Heart left ventricle (tissue), 16 donors: ENCODE results near the gene CEP290. TPM values are rescaled to one million over a fixed set of nuclear protein-coding genes. Genes with fewer than 3 reads are reported as not detected.

ENCODE experiments used
- ATAC-seq, 4 donors: fragments of 200-7000 bp; cut with Tn5 transposase; one replicate each; pipeline ENCODE4 v1.9.1; 2020 to 2022; ENCODE audit warnings: moderate library complexity in 4 of 4, mild to moderate bottlenecking in 3 of 4, moderate number of reproducible peaks in 1 of 4
- DNase-seq, 5 donors: peaks; one replicate each; pipeline ENCODE4 v3.0.0-alpha.2; 2020
- H3K27ac ChIP-seq, 12 donors: fragments of 200-600 bp; sonication (generic) in 4 of 12; one replicate each; pipeline versions ENCODE4 v1.5.0 to v1.8.0; 2016 to 2022; ENCODE audit warnings: mild to moderate bottlenecking in 2 of 12
- H3K27me3 ChIP-seq, 9 donors: fragments of 200-600 bp; sonication (generic) in 2 of 9; one replicate each; pipeline versions ENCODE4 v1.5.1 to v1.8.0; 2016 to 2022; ENCODE audit warnings: mild to moderate bottlenecking in 3 of 9
- H3K36me3 ChIP-seq, 9 donors: fragments of 200-600 bp; sonication (generic) in 2 of 9; one replicate each; pipeline versions ENCODE4 v1.5.0 to v1.8.0; 2018 to 2022; ENCODE audit warnings: mild to moderate bottlenecking in 2 of 9
- H3K4me1 ChIP-seq, 12 donors: fragments of 200-600 bp; sonication (generic) in 4 of 12; one replicate each; pipeline versions ENCODE4 v1.5.0 to v1.8.0; 2016 to 2022; ENCODE audit warnings: mild to moderate bottlenecking in 3 of 12
- H3K4me3 ChIP-seq, 12 donors: fragments of 200-600 bp; sonication (generic) in 4 of 12; one replicate each; pipeline versions ENCODE4 v1.5.0 to v1.8.0; 2017 to 2022; ENCODE audit warnings: mild to moderate bottlenecking in 9 of 12, moderate library complexity in 4 of 12
- H3K9me3 ChIP-seq, 12 donors: fragments of 200-600 bp; sonication (generic) in 4 of 12; one replicate each; pipeline versions ENCODE4 v1.5.0 to v1.8.0; 2016 to 2022; ENCODE audit warnings: mild to moderate bottlenecking in 1 of 12
- CTCF ChIP-seq, 12 donors: fragments of 200-600 bp; sonication (generic) in 4 of 12; IDR thresholded peaks; one replicate each; pipeline versions ENCODE4 v1.5.0 to v1.8.0; 2018 to 2022; ENCODE audit warnings: antibody characterized with exemption in 12 of 12, mild to moderate bottlenecking in 5 of 12
- POLR2A ChIP-seq, 2 donors: fragments of 450-650 bp; IDR thresholded peaks; one replicate each; pipeline ENCODE4 v1.6.1; 2017; ENCODE audit warnings: antibody characterized with exemption in 2 of 2, mild to moderate bottlenecking in 2 of 2, moderate library complexity in 2 of 2
- WGBS, 4 donors: extraction: QIAGEN DNeasy Blood & Tissue Kit in 2 of 4; methylation state at CpG; one replicate each; pipeline versions ENCODE4 v1.1.5 to v1.1.7; 2013 to 2018; 5-methylcytosine and 5-hydroxymethylcytosine counted together
- intact Hi-C, 10 donors: fragments of 100-400 bp; cut with DNase I; formaldehyde crosslinking; loops; one replicate each; pipeline versions ENCODE4 v1.11.1 to v1.14.2; 2022
- polyA plus RNA-seq, 2 donors: library from polyadenylated mRNA; stranded (reverse); fragments of 200-250 nt; gene quantifications; one replicate each; pipeline ENCODE4 v1.2.3, GENCODE V29; 2013
- total RNA-seq, 9 donors: library from RNA; depleted of rRNA in 2 of 9; stranded (reverse); fragments of >200 nt in 2 of 9; fragmentation: NEBNext Ultra II Directional in 3 of 9; extraction: Animal tissue kit (Norgen Biotek cat#: 25700) in 3 of 9; gene quantifications; one replicate each; pipeline versions ENCODE4 v1.1.0 to v1.2.4, GENCODE V29; 2016 to 2023
- donor health status: ischemic (EF 13 %, LVEDD 7.1; RV severe dilation, severe dysfunction).
- donor health status: healthy with polysubstance abuse.
- donor health status: DM: no; HTN: yes; CAD: no.
- donor health status: DM: no; HTN: no; CAD: no.
- donor health status: ischemic (EF 25% LVEDD 6.9; RV normal size, moderate dysfunction).
- donor health status: ischemic (EF 25% LVEDD 5.7; RV mildly dilated, moderate dysfunction).
- donor health status: healthy.
- donor health status: DM: yes; HTN: yes; CAD: no.
- donor health status: ischemic (EF 35%, LVEDD 5.7; RV mildly dilated, moderate dysfunction).
- donor health status: nonischemic (EF 11% LVEDD 7.7; RV severe dilation, severe dysfunction).
- donor health status: DM: yes; HTN: yes; CAD: no.
- donor health status: PGD.
- donor health status: ischemic (EF 29% LVEDD 5.4; RV normal size, mild dysfunction).
- donor health status: nonischemic (EF 23%, LVEDD 6.1; RV moderate dilation, normal function).

The CEP290 gene
- total and polyA plus RNA-seq, 11 donors = 3.0 to 11.1 (median 7.4) TPM

- intact Hi-C loops = no loop called here
- ATAC-seq (no peak), DNase-seq (no peak)
- H3K4me1 ChIP-seq = no peaks in the 10 kb centered on the region
- peaks cover 0 to 46% (median 23%) of the 10 kb centered on the region in 9 donors for H3K36me3 ChIP-seq
- TF ChIP-seq POLR2A (IDR thresholded peaks at IDR 0.05) (no peak), CTCF (IDR thresholded peaks at IDR 0.05) (no peak)
- no peak overlapping the region for H3K27ac ChIP-seq
- H3K9me3 ChIP-seq = peaks cover 0 to 12% (median 0%) of the 10 kb centered on the region in 12 donors
- H3K4me3 ChIP-seq = no peak overlapping the region
- H3K27me3 ChIP-seq = no peaks in the 10 kb centered on the region
Observed at GRCh38 chr12:88185988-88186387, 44.1 kb upstream of the CEP290 start.

- Histone ChIP-seq H3K27me3 (no peaks in the 10 kb centered on the region), H3K9me3 (peaks cover 0 to 12% (median 0%) of the 10 kb centered on the region in 12 donors), H3K4me3 (no peak overlapping the region), H3K36me3 (peaks cover 0 to 46% (median 27%) of the 10 kb centered on the region in 9 donors), H3K4me1 (no peaks in the 10 kb centered on the region), H3K27ac (no peak overlapping the region)
- no peak for ATAC-seq
- WGBS, 4 donors = 97 to 99% (median 99%) methylated on average over 2 of the region's 2 CpGs
- intact Hi-C loops = no loop called here
- no peak for TF ChIP-seq POLR2A (IDR thresholded peaks at IDR 0.05)
- TF ChIP-seq CTCF (IDR thresholded peaks at IDR 0.05) = no peak
- DNase-seq = no peak
Observed at GRCh38 chr12:88185279-88185678, 43.4 kb upstream of the CEP290 start.

- WGBS, 4 donors = 79 to 95% (median 91%) methylated on average over 3 of the region's 3 CpGs
- Histone ChIP-seq H3K27ac (no peak overlapping the region), H3K4me1 (no peaks in the 10 kb centered on the region), H3K9me3 (peaks cover 0 to 12% (median 0%) of the 10 kb centered on the region in 12 donors), H3K27me3 (no peaks in the 10 kb centered on the region), H3K36me3 (peaks cover 0 to 48% (median 35%) of the 10 kb centered on the region in 9 donors), H3K4me3 (no peak overlapping the region)
- intact Hi-C loops = no loop called here
- DNase-seq (no peak), ATAC-seq (no peak)
- TF ChIP-seq POLR2A (IDR thresholded peaks at IDR 0.05) = no peak
- no peak for TF ChIP-seq CTCF (IDR thresholded peaks at IDR 0.05)
Observed at GRCh38 chr12:88184196-88184595, 42.3 kb upstream of the CEP290 start.

- Histone ChIP-seq H3K9me3 (peaks cover 0 to 12% (median 0%) of the 10 kb centered on the region in 12 donors), H3K4me3 (no peak overlapping the region), H3K36me3 (peaks cover 0 to 61% (median 47%) of the 10 kb centered on the region in 9 donors), H3K27ac (no peak overlapping the region), H3K27me3 (no peaks in the 10 kb centered on the region), H3K4me1 (no peaks in the 10 kb centered on the region)
- WGBS, 4 donors = 95 to 97% (median 96%) methylated on average over 3 of the region's 3 CpGs
- intact Hi-C loops = no loop called here
- ATAC-seq (no peak), DNase-seq (no peak)
- TF ChIP-seq POLR2A (IDR thresholded peaks at IDR 0.05) (no peak), CTCF (IDR thresholded peaks at IDR 0.05) (no peak)
Observed at GRCh38 chr12:88182416-88182815, 40.5 kb upstream of the CEP290 start.
